ENCODE data around the gene RAB30.

- TF ChIP-seq CTCF (IDR thresholded peaks at IDR 0.05) (no peak), EP300 (IDR thresholded peaks at IDR 0.05) (no peak), POLR2AphosphoS5 (IDR thresholded peaks at IDR 0.05) (no peak), POLR2A (IDR thresholded peaks at IDR 0.05) (no peak)
These were observed 74.6 kb downstream of the RAB30 start for GRCh38 chr11:82996966-82997606.

All from suprapubic skin (tissue), 4 donors.